ENCODE measurements around the gene NR3C2. TPM values are rescaled to one million over a fixed set of nuclear protein-coding genes. Genes with fewer than 3 reads are reported as not detected.

The NR3C2 gene
- total RNA-seq, 1 donor from 2014 or later: 42.3 TPM

DNA sequence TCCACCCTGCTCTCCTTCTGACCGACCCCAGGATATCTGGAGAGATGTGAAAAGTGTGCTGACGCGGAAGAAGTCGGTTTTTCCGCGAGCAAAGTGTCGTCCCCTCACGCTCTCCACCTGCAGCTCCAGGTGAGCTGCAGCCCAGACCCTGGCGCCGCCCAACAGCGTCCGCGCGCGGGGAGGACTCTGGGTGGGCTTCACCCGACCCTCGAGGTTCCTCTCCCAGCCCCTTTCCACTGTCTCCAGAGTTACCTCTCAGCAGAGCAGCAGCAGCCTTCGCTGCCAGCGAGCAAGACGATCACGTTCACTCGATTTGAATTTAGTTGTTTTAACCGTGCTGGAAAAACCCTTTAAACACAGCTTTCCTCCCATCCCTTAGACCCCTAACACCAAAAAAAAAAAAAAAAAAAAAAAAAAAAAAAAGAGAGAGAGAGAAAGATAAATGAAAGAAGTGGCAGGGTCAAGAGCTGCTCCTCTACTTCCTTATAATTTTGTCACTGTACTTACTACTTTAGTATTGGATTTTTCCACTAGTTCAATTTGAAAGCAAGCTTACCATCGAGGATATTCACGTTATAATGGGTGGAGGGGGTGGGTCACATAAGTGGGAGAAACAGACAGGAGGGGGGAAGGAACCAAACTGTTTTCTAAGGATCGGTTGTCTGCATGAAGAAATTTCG, 758 bp upstream of the NR3C2 start:
- TF ChIP-seq, protein P1, sequence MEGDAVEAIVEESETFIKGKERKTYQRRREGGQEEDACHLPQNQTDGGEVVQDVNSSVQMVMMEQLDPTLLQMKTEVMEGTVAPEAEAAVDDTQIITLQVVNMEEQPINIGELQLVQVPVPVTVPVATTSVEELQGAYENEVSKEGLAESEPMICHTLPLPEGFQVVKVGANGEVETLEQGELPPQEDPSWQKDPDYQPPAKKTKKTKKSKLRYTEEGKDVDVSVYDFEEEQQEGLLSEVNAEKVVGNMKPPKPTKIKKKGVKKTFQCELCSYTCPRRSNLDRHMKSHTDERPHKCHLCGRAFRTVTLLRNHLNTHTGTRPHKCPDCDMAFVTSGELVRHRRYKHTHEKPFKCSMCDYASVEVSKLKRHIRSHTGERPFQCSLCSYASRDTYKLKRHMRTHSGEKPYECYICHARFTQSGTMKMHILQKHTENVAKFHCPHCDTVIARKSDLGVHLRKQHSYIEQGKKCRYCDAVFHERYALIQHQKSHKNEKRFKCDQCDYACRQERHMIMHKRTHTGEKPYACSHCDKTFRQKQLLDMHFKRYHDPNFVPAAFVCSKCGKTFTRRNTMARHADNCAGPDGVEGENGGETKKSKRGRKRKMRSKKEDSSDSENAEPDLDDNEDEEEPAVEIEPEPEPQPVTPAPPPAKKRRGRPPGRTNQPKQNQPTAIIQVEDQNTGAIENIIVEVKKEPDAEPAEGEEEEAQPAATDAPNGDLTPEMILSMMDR (IDR thresholded peaks at IDR 0.05): no peak
- DNase-seq (ENCODE audit: low spot score in 2 of 2): peak in 1 of 2 donors; percentile 66
- Histone ChIP-seq H3K27ac (peak overlapping the region; percentile 95 to 96), H3K4me1 (peaks cover 0 to 14% of the 10 kb centered on the region in 2 donors), H3K36me3 (no peaks in the 10 kb centered on the region), H3K27me3 (no peaks in the 10 kb centered on the region), H3K9me3 (no peaks in the 10 kb centered on the region), H3K4me3 (peak overlapping the region; percentile 92 to 99)
- intact Hi-C loops (cut with DNase I): loop anchor here (5.0 to 10.0 kb wide), 7 partner anchors 226 to 1792 kb away; partner anchors contain the start of gene PRMT9

GRCh38 chr4:148441624-148441985, 609 bp downstream of the NR3C2 start:
- Histone ChIP-seq H3K27me3 (no peaks in the 10 kb centered on the region), H3K4me1 (peaks cover 0 to 14% of the 10 kb centered on the region in 2 donors), H3K36me3 (no peaks in the 10 kb centered on the region), H3K9me3 (no peaks in the 10 kb centered on the region), H3K4me3 (peak overlapping the region; percentile 92 to 99), H3K27ac (no peak overlapping the region)
- intact Hi-C loops (cut with DNase I): loop anchor here (5.0 to 10.0 kb wide), 7 partner anchors 224 to 1793 kb away; partner anchors contain the start of gene PRMT9
- no peak for DNase-seq (ENCODE audit: low spot score in 2 of 2)
- TF ChIP-seq, protein P1 (IDR thresholded peaks at IDR 0.05): no peak

DNA sequence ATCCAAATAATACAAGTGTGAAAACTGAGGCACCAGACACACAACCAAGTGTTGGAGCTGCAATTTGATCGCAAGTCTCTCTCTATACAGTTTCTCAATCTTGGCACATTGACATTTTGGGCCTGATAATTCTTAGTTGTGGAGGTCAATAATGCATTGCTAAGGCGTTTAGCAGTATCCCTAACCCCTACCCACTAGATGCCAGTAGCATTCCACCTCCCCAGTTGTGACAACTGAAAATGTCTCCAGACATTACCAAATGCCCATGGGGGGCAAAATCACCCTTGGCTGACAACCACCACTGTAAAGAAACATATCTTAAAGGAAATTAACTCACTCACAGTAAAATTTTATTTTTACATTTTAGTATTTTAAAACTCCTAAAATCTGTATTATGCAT, 4.2 kb downstream of the NR3C2 start:
- no peak overlapping the region for H3K27ac ChIP-seq
- TF ChIP-seq, protein P1 (IDR thresholded peaks at IDR 0.05): no peak
- no peak overlapping the region for H3K4me3 ChIP-seq
- H3K27me3 ChIP-seq: no peaks in the 10 kb centered on the region
- DNase-seq (ENCODE audit: low spot score in 2 of 2): no peak
- intact Hi-C loops (cut with DNase I): no loop called here
- H3K36me3 ChIP-seq: no peaks in the 10 kb centered on the region
- H3K9me3 ChIP-seq: no peaks in the 10 kb centered on the region
- peaks cover 0 to 9% of the 10 kb centered on the region in 2 donors for H3K4me1 ChIP-seq

- no peaks in the 10 kb centered on the region for H3K9me3 ChIP-seq
- H3K27me3 ChIP-seq: no peaks in the 10 kb centered on the region
- no peaks in the 10 kb centered on the region for H3K36me3 ChIP-seq
- H3K4me3 ChIP-seq: no peak overlapping the region
- no peak overlapping the region for H3K27ac ChIP-seq
- TF ChIP-seq, protein P1 (IDR thresholded peaks at IDR 0.05): no peak
- H3K4me1 ChIP-seq: peaks cover 0 to 9% of the 10 kb centered on the region in 2 donors
- DNase-seq (ENCODE audit: low spot score in 2 of 2): no peak
- intact Hi-C loops (cut with DNase I): no loop called here
These were observed 4.8 kb downstream of the NR3C2 start for GRCh38 chr4:148437439-148437838.

DNA sequence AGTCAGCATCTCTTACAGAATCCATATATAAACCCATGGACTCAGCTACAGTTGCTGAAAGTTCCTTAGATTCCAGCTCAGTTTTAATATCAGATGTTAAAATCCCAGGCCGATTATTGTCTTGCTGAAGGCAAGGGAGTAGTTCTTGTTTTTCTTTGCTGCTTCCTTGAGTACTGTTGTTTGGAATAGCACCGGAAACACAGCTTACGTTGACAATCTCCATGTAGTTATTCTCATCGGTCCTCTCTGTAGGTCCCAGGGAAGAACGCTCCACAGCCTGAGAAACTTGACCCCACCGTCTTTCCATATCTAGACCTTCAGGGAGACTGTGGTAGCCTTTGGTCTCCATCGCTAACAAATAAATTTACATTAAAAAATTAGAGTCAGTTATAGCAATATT, 5.7 kb downstream of the NR3C2 start:
- DNase-seq (ENCODE audit: low spot score in 2 of 2): no peak
- H3K27me3 ChIP-seq: no peaks in the 10 kb centered on the region
- peaks cover 0 to 12% of the 10 kb centered on the region in 2 donors for H3K4me1 ChIP-seq
- intact Hi-C loops (cut with DNase I): no loop called here
- no peak overlapping the region for H3K27ac ChIP-seq
- TF ChIP-seq, protein P1 (IDR thresholded peaks at IDR 0.05): no peak
- H3K4me3 ChIP-seq: no peak overlapping the region
- H3K9me3 ChIP-seq: no peaks in the 10 kb centered on the region
- H3K36me3 ChIP-seq: no peaks in the 10 kb centered on the region

All from ascending aorta (tissue), 2 donors.